ENCODE measurements around the gene ACSL5.

DNA sequence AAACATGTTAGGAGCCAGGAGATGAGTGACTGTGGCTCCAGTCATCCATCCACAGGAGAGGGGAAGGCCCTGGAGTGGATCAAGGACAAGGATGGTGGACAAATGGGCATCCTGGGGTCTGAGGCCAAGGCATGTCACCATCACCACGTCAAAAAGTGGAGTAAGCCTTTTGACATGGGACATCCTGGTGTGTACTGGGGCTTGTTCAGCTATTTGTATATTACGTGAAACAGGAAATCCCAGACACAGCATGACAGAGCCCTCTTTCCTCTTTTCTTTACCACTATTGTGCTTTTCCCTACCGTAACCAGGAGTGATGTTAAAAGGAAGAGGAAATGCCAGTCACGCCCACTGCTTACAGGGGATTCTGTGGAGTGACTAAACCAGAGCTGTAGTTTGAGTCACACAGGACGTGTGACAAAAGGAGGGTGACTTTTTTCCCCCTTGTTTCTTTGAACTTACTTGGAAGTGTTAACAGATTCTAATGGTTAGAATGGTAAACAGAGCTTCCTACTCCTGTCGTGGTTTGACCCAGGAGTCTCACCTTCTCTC lies 15.4 kb downstream of the ACSL5 start:
- TF ChIP-seq CTCF (IDR thresholded peaks at IDR 0.05) (no peak), POLR2A (IDR thresholded peaks at IDR 0.05) (no peak)

Measured in testis (tissue), 2 donors.